Mesothelial cell of epicardium (in vitro differentiated cells): ENCODE measurements around the gene ARMC2. TPM values are rescaled to one million over a fixed set of nuclear protein-coding genes. Genes with fewer than 3 reads are reported as not detected.

Source experiments
- DNase-seq, 2 experiments: peaks; one replicate each; pipeline ENCODE4 v3.0.0; 2021; ENCODE audit warnings: low spot score in 2 of 2; ENCODE audit not compliant: unreplicated experiment in 2 of 2
- H3K27ac Mint-ChIP-seq: 2 replicates; pipeline ENCODE4 v1.8.0; 2021; ENCODE audit warnings: mixed read lengths
- H3K27me3 Mint-ChIP-seq: 2 replicates; pipeline ENCODE4 v1.8.0; 2021; ENCODE audit warnings: low read depth, mixed read lengths
- H3K36me3 Mint-ChIP-seq: 2 replicates; pipeline ENCODE4 v1.8.0; 2021; ENCODE audit warnings: mixed read lengths
- H3K4me1 Mint-ChIP-seq: 2 replicates; pipeline ENCODE4 v1.8.0; 2021; ENCODE audit warnings: mixed read lengths
- H3K4me3 Mint-ChIP-seq: 2 replicates; pipeline ENCODE4 v1.8.0; 2021; ENCODE audit warnings: mild to moderate bottlenecking, moderate library complexity, mixed read lengths
- H3K9me3 Mint-ChIP-seq: 2 replicates; pipeline ENCODE4 v1.8.0; 2021; ENCODE audit warnings: mixed read lengths
- total RNA-seq: library from RNA; stranded (reverse); gene quantifications from 3 replicates; pipeline ENCODE4 v1.2.1, GENCODE V29; 2021
- TF ChIP-seq, protein P1 (sequence below): fragments of 200-600 bp; sonication (generic); IDR thresholded peaks from one replicate; pipeline ENCODE4 v1.5.0; 2021; ENCODE audit warnings: antibody characterized with exemption; ENCODE audit not compliant: unreplicated experiment

ARMC2 gene
- total RNA-seq, 1 donor from 2014 or later: 16.5 TPM

DNA sequence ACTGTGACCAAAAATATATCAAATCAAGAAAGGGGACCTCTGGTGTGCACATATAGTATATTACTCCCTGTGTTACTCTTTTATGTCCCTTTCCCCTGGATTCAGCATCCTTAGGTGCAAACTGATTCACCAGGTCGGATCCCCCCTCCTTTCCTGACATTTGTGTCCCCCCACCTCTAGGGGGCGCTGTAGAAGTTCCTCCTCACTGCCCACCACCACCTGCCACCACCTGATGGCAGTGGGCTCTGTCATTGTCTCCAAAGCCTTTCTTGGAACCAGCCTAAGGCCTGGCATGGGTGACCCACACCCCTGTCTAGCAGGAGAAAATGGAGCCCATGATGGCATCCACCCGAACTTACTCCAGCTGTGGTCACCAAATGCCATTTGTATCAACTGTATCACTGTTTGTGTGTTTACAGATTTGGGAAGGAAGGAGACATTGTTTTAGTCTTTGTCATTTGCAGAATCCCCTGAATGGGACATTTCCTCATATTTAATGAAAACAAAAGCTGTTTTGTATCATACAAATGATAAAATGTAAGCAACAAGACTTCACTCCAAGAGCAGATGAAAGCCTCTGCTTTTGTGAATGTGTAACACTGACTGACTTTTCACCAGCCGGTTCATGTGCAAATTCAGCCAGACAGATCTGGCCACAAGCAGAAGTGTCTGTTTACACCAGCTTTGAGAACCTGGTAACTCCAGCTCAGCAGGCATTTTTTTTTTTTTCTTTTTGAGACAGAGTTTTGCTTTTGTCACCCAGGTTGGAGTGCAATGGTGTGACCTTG is 66.2 kb downstream of the ARMC2 start:
- H3K9me3 Mint-ChIP-seq: no peaks in the 10 kb centered on the region
- no peak for DNase-seq
- no peak overlapping the region for H3K27ac Mint-ChIP-seq
- H3K36me3 Mint-ChIP-seq: no peaks in the 10 kb centered on the region
- TF ChIP-seq, protein P1, sequence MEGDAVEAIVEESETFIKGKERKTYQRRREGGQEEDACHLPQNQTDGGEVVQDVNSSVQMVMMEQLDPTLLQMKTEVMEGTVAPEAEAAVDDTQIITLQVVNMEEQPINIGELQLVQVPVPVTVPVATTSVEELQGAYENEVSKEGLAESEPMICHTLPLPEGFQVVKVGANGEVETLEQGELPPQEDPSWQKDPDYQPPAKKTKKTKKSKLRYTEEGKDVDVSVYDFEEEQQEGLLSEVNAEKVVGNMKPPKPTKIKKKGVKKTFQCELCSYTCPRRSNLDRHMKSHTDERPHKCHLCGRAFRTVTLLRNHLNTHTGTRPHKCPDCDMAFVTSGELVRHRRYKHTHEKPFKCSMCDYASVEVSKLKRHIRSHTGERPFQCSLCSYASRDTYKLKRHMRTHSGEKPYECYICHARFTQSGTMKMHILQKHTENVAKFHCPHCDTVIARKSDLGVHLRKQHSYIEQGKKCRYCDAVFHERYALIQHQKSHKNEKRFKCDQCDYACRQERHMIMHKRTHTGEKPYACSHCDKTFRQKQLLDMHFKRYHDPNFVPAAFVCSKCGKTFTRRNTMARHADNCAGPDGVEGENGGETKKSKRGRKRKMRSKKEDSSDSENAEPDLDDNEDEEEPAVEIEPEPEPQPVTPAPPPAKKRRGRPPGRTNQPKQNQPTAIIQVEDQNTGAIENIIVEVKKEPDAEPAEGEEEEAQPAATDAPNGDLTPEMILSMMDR: no peak
- no peaks in the 10 kb centered on the region for H3K27me3 Mint-ChIP-seq
- no peak overlapping the region for H3K4me3 Mint-ChIP-seq
- peaks cover 7% of the 10 kb centered on the region for H3K4me1 Mint-ChIP-seq

DNA sequence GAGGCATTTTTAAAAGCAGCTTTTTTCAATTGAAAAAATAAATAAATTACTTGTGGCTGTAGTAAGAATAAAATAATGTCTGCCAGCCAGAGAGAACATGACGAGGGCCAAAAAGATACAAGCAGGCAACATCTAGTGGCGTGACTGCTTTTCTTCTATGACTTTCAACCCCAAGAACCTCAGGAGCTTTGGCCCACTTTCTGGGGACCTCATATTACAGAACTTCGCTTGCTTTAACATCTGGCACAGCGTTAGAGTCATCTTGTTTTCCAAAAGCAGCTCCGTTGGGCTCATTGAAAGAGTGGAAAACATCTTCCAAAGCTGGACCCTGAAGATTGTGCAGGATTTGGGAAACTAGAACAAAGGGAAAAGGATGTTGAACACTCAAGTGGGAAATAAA is 67.0 kb downstream of the ARMC2 start:
- no peak for DNase-seq
- Mint-ChIP-seq H3K36me3 (no peaks in the 10 kb centered on the region), H3K27me3 (no peaks in the 10 kb centered on the region), H3K27ac (no peak overlapping the region), H3K4me3 (no peak overlapping the region), H3K9me3 (no peaks in the 10 kb centered on the region), H3K4me1 (peaks cover 7% of the 10 kb centered on the region)
- TF ChIP-seq, protein P1: no peak

- Mint-ChIP-seq H3K27me3 (no peaks in the 10 kb centered on the region), H3K4me1 (peaks cover 7% of the 10 kb centered on the region), H3K4me3 (no peak overlapping the region), H3K27ac (no peak overlapping the region), H3K9me3 (no peaks in the 10 kb centered on the region), H3K36me3 (no peaks in the 10 kb centered on the region)
- TF ChIP-seq, protein P1: no peak
- no peak for DNase-seq
Observed at GRCh38 chr6:108916026-108916686, 67.9 kb downstream of the ARMC2 start.

GRCh38 chr6:108920751-108921150 is 72.5 kb downstream of the ARMC2 start:
- Mint-ChIP-seq H3K4me3 (no peak overlapping the region), H3K27me3 (no peaks in the 10 kb centered on the region), H3K4me1 (peaks cover 10% of the 10 kb centered on the region), H3K27ac (no peak overlapping the region), H3K9me3 (no peaks in the 10 kb centered on the region), H3K36me3 (no peaks in the 10 kb centered on the region)
- TF ChIP-seq, protein P1: no peak
- DNase-seq: no peak

DNA sequence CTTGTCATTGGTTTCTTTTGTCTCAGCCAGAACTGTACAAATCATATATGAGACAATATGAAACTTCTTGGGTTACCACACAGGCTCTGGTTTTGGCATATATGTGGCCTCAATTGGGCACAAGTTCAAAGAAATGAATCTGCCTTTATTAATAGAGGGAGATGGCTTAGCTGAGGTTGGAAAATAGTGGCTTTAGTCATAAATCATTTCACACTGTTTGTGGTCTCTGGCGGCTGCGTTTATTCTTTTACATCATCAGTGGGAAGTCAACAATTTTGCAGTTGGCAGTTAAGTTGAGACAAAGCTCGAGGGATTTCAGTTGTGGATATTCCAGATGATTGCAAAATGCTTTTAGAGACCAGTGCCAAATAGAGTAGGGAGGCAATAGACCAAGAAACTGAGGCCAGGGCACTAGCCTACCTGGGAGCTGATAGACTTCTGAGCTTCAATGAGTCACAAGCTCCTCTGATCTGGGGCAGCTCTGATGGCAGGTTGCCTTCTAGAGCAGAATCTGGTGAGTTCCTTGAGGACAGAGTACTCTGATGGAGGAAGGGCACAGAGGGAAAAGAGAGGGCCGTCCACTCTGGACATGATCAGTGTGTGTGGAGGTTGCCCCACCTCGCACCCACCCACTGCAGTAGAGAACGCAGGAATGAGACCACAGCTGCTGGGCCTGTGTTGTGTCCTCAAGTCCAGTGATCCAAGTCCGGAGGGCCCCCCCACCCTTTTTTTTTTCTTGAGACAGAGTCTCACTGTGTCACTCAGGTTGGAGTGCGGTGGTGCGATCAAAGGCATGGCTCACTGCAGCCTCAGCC is 73.5 kb downstream of the ARMC2 start:
- H3K27me3 Mint-ChIP-seq: no peaks in the 10 kb centered on the region
- no peaks in the 10 kb centered on the region for H3K36me3 Mint-ChIP-seq
- DNase-seq: no peak
- TF ChIP-seq, protein P1: no peak
- H3K27ac Mint-ChIP-seq: no peak overlapping the region
- H3K4me1 Mint-ChIP-seq: peaks cover 5% of the 10 kb centered on the region
- H3K4me3 Mint-ChIP-seq: no peak overlapping the region
- H3K9me3 Mint-ChIP-seq: no peaks in the 10 kb centered on the region
